Lower leg skin (tissue), 4 donors: ENCODE measurements around the gene NOVA1. TPM values are rescaled to one million over a fixed set of nuclear protein-coding genes. Genes with fewer than 3 reads are reported as not detected.

Experiments used
- DNase-seq, 2 donors: peaks; one replicate each; pipeline ENCODE4 v3.0.0-alpha.2; 2019; ENCODE audit warnings: low spot score in 2 of 2
- H3K4me3 ChIP-seq: fragments of 200-600 bp; sonication (generic); 2 replicates; pipeline ENCODE4 v1.5.1; 2017; ENCODE audit warnings: mild to moderate bottlenecking, low read depth; ENCODE audit not compliant: poor library complexity, severe bottlenecking
- CTCF ChIP-seq, 3 donors: fragments of 450-650 bp; IDR thresholded peaks; one replicate each; pipeline ENCODE4 v1.5.1; 2016; ENCODE audit warnings: antibody characterized with exemption in 3 of 3, mild to moderate bottlenecking in 3 of 3, moderate library complexity in 2 of 3
- POLR2A ChIP-seq, 2 donors: fragments of 450-650 bp; IDR thresholded peaks; one replicate each; pipeline ENCODE4 v1.6.1; 2016 to 2017; ENCODE audit warnings: antibody characterized with exemption in 2 of 2, mild to moderate bottlenecking in 1 of 2, moderate library complexity in 1 of 2
- WGBS, 2 donors: methylation state at CpG; one replicate each; pipeline ENCODE4 v1.1.5; 2018; 5-methylcytosine and 5-hydroxymethylcytosine counted together
- intact Hi-C: fragments of 100-400 bp; cut with DNase I; formaldehyde crosslinking; loops from one replicate; pipeline ENCODE4 v1.15.0; 2023; ENCODE audit warnings: low total_unique reads
- total RNA-seq, 4 donors: library from RNA; depleted of rRNA; stranded (reverse); fragments of >200 nt; gene quantifications; one replicate each; pipeline ENCODE4 v1.1.0, GENCODE V29; 2016

Gene NOVA1
- total RNA-seq, 4 donors from 2014 or later, result 3.0 to 8.9 (median 7.1) TPM

DNA sequence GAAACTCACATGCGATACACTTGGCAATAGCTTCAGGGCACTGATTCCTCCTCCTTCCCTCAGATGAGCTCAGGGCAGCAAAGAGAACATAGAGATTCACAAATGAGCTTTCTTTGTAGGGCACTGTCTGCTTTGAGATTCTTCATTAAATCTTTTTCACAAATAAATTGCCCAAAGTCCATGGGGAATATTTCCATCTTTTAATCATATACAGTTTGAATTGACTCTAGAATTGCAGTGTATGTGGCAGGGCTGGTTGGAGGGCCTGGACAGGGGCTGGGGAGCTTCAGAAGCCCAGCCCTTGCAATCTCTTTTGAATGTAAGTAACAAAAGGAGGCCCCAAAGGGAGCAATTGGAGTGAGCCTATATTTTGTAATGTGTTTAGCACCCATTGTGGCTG lies 197.5 kb downstream of the NOVA1 start:
- 36 to 60% methylated on average over 1 of the region's 1 CpG for WGBS, 2 donors
- TF ChIP-seq POLR2A (IDR thresholded peaks at IDR 0.05) (no peak), CTCF (IDR thresholded peaks at IDR 0.05) (no peak)
- no peak for DNase-seq

DNA sequence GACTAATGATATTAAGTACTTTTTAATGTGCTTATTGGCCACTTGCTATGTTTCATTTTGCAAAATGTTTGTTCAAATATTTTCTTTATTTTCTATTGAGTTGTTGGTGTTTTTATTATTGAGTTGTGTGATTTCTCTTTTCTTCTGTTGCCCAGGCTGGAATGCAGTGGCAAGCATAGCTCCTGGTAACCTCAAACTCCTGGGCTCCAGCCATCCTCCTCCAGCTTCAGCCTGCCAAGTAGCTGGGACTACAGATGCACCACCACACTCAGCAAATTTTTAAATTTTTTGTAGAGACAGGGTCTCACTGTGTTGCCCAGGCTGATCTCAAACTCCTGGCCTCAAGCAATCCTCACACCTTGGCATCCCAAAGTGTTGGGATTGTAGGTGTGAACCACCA lies 199.2 kb downstream of the NOVA1 start:
- no peak for DNase-seq
- no peak overlapping the region for H3K4me3 ChIP-seq
- no peak for TF ChIP-seq CTCF (IDR thresholded peaks at IDR 0.05)
- TF ChIP-seq POLR2A (IDR thresholded peaks at IDR 0.05), result no peak
- intact Hi-C loops, result no loop called here

More for the DNA sequence above, 197.5 kb downstream of the NOVA1 start:
- intact Hi-C loops, result no loop called here
- no peak overlapping the region for H3K4me3 ChIP-seq
